K562 (cell line): ENCODE data around the gene FAM186B. TPM values are rescaled to one million over a fixed set of nuclear protein-coding genes. Genes with fewer than 3 reads are reported as not detected.

Experiments used
- ATF6 ChIP-seq: sonication (generic); formaldehyde crosslinking; IDR thresholded peaks from 2 replicates; pipeline ENCODE4 v1.4.0; 2020; ENCODE audit warnings: mild to moderate bottlenecking, missing genetic modification reagents
- FOXJ2 ChIP-seq: fragments of 200-800 bp; sonication (Bioruptor generic); IDR thresholded peaks from 2 replicates; pipeline ENCODE4 v1.6.1; 2016; ENCODE audit warnings: missing genetic modification characterization, missing compliant biosample characterization
- LARP7 ChIP-seq: fragments of 450-650 bp; IDR thresholded peaks from 2 replicates; pipeline ENCODE4 v1.6.1; 2016
- MGA ChIP-seq: fragments of 450-650 bp; IDR thresholded peaks from 2 replicates; pipeline ENCODE4 v1.6.1; 2016; ENCODE audit warnings: mild to moderate bottlenecking, moderate library complexity
- RB1 ChIP-seq: fragments of 450-650 bp; IDR thresholded peaks from 2 replicates; pipeline ENCODE4 v1.6.1; 2017; ENCODE audit warnings: low read depth, mild to moderate bottlenecking
- SAP30 ChIP-seq: fragments of 200-600 bp; sonication (generic); IDR thresholded peaks from 2 replicates; pipeline ENCODE4 v1.6.1; 2012; ENCODE audit warnings: borderline replicate concordance, low read depth, mild to moderate bottlenecking, moderate library complexity, low read length, control low read depth, inconsistent platforms; ENCODE audit not compliant: insufficient read depth, poor library complexity, severe bottlenecking
- SREBF1 ChIP-seq: fragments of 150-350 bp; IDR thresholded peaks from 2 replicates; pipeline ENCODE4 v1.6.1; 2014; ENCODE audit warnings: antibody characterized with exemption, low read depth, low read length, borderline replicate concordance
- polyA plus RNA-seq, 8 experiments: library from polyadenylated mRNA; depleted of rRNA in 4 of 8; stranded (reverse) in 5 of 8; unstranded in 3 of 8; fragments of >200 nt; fragmentation: Nextera tagmentation in 2 of 8; fragmentation: Illumina TruSeq in 1 of 8; extraction: Ambion mirVana in 2 of 8; extraction: Trizol in 1 of 8; gene quantifications; 2 replicates each; pipeline versions ENCODE4 v1.2.1 to v1.2.3, GENCODE V29; 2011 to 2014; ENCODE audit warnings: inconsistent platforms in 1 of 8, missing spikeins in 1 of 8
- total RNA-seq, 7 experiments: library from RNA; depleted of rRNA in 6 of 7; stranded (reverse); fragments of >200 nt in 6 of 7; fragmentation: Illumina TruSeq in 2 of 7; extraction: Trizol in 2 of 7; gene quantifications; 2 replicates each; pipeline versions ENCODE4 v1.2.1 to v1.2.3, GENCODE V29; 2011 to 2021; ENCODE audit warnings: low replicate concordance in 1 of 7
- TF ChIP-seq, protein P1 (sequence below): fragments of 200-800 bp; sonication (Bioruptor generic); IDR thresholded peaks from 2 replicates; pipeline ENCODE4 v1.6.1; 2017; ENCODE audit warnings: missing genetic modification characterization, missing compliant biosample characterization
- TF ChIP-seq, protein P2 (sequence below), 2 experiments: IDR thresholded peaks in 1 of 2; conservative IDR thresholded peaks in 1 of 2; 2 replicates each; pipeline ENCODE4 v1.6.1; 2016; ENCODE audit warnings: low read depth in 2 of 2, mild to moderate bottlenecking in 1 of 2, missing compliant biosample characterization in 1 of 2, missing genetic modification characterization in 1 of 2, moderate library complexity in 1 of 2

Gene FAM186B
- total and polyA plus RNA-seq, 9 of the 15 experiments (the other 6 are each of a cell fraction or from before 2014, with no cell fraction given) = 0.07 to 0.42 (median 0.15) TPM

DNA sequence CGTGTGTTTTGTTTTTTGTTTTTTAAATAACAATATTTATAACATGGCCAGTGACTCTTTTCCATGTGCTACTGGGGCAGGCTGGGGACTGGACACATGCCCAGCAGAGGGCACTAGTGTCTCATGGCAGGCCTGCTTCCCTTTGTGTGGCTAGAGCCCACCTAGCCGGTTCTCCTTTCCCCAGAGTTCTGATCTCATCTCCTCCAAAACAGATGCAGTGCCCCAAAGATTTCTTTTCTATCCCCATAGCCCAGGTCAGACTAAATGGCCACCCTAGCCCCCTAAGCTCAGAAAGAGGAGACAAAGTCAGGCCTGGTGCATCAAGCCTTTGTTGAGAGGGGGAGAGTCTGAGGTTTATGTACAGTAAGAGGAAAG, 39.2 kb upstream of the FAM186B start (continued):
- no peak for TF ChIP-seq MGA
- TF ChIP-seq SAP30 = no peak
- TF ChIP-seq FOXJ2 (tag) = no peak
- TF ChIP-seq, protein P1, sequence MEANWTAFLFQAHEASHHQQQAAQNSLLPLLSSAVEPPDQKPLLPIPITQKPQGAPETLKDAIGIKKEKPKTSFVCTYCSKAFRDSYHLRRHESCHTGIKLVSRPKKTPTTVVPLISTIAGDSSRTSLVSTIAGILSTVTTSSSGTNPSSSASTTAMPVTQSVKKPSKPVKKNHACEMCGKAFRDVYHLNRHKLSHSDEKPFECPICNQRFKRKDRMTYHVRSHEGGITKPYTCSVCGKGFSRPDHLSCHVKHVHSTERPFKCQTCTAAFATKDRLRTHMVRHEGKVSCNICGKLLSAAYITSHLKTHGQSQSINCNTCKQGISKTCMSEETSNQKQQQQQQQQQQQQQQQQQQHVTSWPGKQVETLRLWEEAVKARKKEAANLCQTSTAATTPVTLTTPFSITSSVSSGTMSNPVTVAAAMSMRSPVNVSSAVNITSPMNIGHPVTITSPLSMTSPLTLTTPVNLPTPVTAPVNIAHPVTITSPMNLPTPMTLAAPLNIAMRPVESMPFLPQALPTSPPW (CRISPR knock-in tag) = peak; percentile 55
- TF ChIP-seq SREBF1 = no peak
- TF ChIP-seq LARP7 = no peak
- TF ChIP-seq, protein P2, sequence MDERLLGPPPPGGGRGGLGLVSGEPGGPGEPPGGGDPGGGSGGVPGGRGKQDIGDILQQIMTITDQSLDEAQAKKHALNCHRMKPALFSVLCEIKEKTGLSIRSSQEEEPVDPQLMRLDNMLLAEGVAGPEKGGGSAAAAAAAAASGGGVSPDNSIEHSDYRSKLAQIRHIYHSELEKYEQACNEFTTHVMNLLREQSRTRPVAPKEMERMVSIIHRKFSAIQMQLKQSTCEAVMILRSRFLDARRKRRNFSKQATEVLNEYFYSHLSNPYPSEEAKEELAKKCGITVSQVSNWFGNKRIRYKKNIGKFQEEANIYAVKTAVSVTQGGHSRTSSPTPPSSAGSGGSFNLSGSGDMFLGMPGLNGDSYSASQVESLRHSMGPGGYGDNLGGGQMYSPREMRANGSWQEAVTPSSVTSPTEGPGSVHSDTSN (CRISPR knock-in tag; IDR thresholded peaks at IDR 0.05; ENCODE audit: low read depth) = no peak
- TF ChIP-seq, protein P2 (tag; conservative IDR thresholded peaks at IDR 0.05; ENCODE audit: low read depth) = peak; percentile 55
- TF ChIP-seq RB1 = peak; percentile 52; the same call in 1 of the 2 replicates
- TF ChIP-seq ATF6 (CRISPR knock-in tag) = no peak
